NCI-H82 (cell line): ENCODE measurements around the gene RPP14.
"Not testable (repeated sequence)": the region's sequence is repeated elsewhere in the genome, so short reads cannot be mapped to it uniquely, and the experiment has no call there.

ENCODE experiments used
- DNase-seq: peaks from one replicate; lab custom pipeline; 2025; lab: John Stamatoyannopoulos, UW

RPP14 gene

DNA sequence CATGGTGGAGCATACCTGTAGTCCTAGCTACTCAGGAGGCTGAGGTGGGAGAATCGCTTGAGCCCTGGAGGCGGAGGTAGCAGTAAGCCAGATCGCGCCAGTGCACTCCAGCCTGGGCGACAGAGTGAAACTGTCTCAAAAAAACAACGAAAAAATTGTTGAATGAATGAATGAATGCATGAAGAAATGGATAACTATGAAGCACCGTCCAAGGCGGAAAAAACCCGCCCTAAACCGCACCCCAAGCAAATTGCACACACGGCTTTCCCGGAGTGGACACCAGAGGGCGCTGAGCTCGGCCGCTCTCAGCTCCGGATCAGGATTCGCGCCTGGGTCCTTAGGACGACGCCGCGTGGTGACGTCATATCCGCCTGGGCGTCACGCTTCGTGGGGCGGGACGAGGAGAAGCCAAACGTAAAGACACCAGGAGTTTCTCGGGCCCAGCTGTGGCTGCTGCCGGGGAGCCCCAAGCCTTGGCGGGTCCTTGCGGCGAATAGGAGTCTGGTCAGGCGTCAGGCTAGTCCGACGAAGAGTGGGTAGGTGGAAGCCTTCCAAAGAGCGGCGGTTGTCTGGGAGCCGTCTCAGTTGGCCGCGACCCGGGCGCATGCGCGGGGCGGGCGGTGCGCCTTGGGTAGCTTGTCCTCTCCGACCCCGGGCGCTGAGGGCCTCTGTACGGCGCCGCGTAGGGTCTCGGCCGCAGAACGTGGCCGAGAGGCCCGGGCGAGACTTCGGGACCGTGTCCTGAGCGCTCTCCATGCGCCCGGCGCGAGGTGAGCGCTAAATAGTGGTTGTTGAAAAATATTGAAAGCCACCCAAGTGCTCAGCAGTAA is at the start of gene RPP14, which contains the start of gene HTD2:
Gene RPP14, plus strand, starts transcription at position 364 of the 830 bp plus-strand sequence. CDS start 4,085 bp downstream, outside the sequence.
Gene HTD2, plus strand, starts transcription at position 639 of the 830 bp plus-strand sequence. CDS start 11,094 bp downstream, outside the sequence.
- peak; percentile 96 for DNase-seq

DNA sequence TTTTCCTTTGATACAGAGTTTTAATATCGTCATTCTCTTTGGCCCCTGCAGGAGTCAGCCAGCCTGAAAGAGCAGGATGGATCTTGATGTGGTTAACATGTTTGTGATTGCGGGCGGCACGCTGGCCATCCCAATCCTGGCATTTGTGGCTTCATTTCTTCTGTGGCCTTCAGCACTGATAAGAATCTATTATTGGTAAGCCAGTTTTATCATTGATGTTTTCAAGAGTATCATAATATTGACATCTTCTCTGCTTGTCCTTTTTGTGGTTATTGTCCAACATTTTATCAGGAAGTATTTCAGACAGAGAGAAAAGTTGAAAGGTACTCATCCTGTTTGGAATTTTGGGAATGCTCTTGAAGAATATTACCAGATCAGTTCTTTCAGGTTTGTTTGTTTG is 49.5 kb upstream of the RPP14 start:
- DNase-seq = no peak

DNA sequence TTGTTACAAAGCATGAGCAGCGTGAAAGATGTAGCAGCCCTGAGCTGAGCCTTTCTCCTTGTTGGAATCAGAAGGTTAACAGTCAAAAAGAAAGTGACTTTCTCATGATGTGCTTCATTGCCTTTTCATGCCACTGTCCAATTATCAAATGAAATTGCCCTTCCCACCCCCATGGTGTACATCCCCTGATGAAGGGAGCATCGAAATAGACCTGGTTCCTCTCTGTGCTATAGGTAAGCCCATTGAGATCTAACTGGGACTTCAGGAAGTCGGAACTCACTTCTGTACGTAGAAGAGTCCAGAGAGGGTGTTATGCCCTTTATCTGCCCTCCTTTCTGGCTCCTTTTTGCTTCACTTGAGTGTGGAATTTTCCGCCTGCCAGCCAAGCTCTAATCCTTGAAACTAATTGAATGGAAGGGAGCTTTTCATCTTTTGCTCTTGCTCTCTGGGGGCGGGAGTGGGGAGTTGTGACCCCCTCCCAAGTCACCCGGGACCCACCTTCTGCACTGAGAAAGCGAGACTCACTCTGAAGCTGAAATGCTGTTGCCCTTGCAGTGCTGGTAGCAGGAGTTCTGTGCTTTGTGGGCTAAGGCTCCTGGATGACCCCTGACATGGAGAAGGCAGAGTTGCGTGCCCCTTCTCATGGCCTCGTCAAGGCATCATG is 47.5 kb upstream of the RPP14 start:
- DNase-seq = no peak

DNA sequence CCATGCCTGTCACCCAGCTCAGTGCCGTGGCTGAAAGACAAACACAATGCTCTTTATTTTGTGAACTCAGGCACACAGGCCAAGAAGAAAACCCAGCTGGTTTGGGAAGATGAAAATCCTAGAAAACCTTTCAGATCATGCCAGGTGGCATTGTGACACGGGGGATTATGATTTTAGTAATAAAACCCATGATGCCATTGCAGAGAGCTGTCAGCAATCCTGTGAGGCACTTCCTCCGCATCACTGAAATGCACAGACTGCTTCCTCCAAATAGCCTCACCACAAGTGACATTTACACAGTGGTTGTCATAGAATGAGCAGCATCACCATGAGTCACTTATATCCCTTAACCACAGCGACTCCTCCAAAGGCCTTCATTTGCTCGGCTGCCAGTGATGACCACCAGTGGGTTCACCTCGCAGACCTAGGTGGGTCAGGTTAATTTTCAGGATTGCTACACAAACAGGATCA is 45.7 kb upstream of the RPP14 start:
- DNase-seq = no peak

DNA sequence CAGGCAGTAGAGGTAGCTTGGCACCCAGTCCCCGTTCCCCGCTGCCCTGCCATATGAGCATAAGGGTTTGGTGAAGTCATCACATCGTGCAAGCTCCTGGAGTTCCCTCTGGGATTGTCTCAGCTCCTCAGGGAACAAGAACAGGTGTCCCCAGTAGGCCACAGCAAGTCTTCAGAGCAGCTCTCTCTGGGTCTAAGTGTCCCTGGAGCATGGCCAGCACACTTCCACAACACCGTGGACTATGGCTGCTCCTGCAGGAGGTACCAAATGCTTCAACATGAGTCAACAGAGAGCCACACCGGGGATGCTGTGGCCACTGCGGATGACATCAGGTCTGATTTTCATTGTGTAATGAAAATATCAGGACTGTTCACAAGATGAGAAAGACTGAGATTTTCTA is 45.3 kb upstream of the RPP14 start:
- DNase-seq = no peak

DNA sequence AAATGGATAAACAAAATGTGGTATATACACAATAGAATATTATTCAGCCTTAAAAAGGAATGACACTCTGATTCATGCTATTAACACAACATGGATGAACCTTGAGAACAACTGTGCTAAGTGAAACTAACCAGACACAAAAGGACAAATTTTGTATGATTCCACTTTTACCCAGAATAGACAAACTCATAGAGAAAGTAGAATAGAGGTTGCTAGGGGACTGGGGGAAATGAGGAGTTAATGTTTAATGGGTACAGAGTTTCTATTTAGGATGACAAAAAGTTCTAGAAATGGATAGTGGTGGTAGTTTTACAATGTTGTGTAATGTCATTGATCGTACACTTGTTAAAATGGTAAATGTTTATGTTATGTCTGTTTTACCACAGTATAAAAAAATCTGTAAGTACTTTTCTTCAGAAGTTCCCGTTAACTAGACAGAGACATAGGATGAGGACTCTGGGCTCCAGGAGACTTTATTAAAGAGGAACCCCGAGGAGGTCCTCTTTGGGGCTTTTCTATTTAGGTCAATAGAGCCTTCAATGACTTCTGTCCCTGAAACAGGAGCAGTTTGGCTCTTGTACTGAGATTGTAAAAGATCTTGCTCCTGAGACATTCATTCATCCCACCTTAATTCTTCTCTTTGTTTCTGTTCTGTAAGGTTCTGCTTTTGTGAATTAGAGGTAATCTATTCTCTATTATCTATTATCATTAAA is 43.9 kb upstream of the RPP14 start:
- no peak for DNase-seq

DNA sequence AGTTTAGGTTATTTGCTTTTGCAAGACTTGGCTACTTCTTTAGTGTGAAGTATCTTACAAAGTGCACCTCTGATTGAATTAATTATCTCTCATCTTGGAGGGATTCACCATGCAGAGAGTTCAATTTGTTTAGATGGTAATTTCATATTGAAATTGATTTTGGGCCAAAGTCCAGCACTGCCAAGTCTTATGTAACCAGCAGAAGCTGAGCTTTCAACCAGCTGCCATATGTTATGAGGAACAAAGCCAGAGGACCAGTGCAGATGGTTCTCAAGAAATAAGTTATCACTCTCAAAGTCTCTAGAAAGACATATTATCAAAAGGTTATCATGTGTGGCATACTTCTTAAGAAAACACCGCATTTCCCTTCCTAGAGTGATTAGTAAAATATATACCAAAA is 39.5 kb upstream of the RPP14 start:
- no peak for DNase-seq

DNA sequence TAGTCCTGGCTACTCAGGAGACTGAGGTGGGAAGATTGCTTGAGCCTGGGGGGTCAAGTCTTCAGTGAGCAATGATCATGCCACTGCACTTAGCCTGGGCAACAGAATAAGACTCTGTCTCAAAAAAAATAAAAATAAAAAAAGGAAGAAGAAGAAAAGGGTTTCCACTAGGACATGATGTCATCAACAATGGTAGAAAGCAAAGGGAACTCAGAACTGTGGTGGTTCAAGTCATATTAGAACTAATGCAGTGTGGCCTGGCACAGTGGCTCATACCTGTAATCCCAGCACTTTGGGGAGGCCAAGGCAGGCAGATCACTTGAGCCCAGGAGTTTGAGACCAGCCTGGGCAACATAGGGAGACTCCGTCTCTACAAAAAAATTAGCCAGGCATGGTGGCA is 38.5 kb upstream of the RPP14 start:
- DNase-seq = not testable (repeated sequence)

DNA sequence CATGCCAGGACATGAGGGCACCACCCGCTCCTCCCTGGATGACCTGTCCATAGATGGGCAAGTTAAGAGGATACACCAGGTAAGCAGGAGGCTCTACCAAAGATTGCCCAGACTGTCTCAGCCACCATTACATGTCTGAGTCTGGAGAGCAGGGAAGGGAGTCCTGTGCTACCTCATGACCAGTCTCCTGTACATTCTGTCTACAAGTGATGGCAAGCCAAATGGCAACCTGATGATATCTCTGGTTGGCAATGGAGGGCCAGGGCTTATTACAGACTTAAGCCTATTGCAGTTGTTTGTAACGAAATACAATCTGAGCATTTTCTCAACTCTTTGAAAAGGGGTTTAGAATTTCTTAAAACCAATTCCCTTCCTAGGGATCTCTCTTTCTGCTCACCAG is 36.7 kb upstream of the RPP14 start:
- no peak for DNase-seq

DNA sequence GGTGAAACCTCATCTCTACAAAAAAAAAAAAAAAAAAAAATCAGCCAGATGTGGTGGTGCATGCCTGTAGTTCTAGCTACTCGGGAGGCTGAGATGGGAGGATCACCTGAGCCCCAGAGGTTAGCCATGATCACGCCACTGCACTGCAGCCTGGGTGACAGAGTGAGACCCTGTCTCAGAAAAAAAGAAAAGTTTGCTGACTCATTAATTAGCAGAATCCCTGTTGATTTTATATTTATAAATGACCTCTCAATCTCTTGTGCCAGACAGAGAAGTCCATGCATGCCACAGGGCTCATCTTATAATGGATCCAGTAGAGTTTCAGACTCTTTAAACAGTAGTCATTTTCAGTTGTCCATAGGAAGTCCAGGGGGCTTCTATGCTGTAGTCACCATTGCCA is 35.6 kb upstream of the RPP14 start:
- no peak for DNase-seq

DNA sequence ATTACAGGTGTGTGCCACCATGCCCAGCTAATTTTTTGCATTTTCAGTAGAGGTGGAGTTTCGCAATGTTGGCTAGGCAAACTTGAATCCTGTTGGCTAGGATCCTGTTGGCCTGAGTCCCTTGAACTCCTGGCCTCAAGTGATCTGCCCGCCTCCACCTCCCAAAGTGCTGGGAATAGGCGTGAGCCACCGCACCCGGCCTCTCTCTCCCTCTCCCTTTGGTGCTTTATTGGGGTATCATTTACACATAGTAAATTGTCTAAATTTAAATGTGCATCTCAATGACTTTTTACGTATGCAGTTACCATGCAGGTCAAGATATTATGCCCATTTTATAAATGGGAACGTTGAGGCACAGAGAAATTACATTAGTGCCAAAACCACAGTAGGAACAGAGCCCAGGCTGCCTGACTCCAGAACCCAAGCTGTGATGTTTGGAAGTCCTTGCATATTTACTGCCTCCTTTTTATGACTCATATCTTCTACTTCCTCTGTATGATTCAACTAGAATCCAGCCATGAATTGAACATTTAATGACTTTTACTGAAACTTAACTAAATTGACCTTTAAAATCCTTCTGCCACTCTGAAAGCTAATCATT is 34.0 kb upstream of the RPP14 start:
- no peak for DNase-seq

DNA sequence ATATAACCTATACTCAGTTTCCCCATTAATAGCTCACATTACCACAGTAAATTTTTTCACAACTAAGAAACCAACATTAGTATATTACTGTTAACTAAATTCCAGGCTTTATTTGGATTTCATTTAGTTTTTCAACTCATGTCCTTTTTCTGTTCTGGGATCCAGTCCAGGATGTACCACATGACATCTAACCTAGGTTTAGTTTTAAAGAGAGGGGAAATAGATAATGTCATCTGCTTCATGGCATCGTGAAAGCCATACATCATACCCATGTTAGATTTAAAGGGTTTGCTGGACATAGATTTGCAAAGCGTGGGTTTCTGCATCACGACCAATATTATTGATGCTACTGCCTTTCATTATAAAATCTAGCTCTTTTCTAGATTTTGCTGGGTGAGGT is 33.2 kb upstream of the RPP14 start:
- no peak for DNase-seq

DNA sequence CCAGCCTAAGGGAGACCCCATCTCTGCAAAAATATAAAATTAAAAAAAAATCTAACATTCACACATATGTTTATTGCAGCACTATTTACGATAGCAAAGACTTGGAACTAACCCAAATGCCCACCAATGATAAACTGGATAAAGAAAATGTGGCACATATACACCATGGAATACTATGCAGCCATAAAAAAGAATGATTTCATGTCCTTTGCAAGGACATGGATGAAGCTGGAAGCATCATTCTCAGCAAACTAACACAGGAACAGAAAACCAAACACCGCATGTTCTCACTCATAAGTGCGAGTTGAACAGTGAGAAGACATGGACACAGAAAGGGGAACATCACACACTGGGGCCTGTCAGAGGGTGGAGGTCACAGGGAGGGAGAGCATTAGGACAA is 32.7 kb upstream of the RPP14 start:
- DNase-seq = not testable (repeated sequence)

DNA sequence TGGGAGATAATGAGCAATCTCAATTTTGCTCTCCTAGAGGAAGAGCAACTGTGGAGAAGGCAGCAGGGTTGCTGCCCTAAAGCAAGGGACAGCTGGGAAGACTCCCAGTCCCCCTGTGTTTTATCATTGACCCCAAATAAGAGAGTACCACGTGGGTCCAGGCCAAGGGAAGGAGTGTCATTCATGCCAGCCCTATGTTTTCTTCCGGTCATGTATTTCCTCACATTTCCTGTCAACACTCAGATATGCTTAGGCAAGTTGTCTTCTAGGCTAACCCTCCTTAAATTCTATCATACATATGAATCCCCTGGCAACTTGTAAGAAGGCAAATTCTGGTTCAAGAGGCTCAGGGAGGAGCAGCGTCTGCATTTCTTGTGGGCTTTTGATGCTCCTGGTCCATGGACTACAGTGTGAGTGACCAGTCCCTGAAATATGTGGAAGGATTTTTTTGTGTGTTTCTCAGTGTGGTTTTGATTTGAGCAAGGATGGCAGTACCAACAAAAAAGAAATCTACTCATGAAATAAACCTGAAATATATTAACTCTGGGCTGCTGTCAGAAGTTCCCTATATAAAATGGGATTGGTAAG is 31.9 kb upstream of the RPP14 start:
- no peak for DNase-seq

DNA sequence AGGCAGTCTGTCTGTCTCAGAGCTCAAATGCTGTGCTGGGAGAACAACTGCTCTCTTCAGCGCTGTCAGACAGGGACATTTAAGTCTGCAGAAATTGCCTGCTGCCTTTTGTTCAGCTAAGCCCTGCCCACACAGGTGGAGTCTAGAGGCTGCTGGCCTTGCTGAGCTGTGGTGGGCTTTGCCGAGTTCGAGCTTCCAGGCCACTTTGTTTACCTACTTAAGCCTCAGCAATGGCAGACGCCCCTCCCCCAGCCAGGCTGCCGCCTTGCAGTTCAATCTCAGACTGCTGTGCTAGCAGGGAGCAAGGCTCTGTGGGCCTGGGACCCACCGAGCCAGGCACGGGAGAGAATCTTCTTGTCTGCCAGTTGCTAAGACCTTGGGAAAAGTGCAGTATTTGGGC is 25.0 kb upstream of the RPP14 start:
- DNase-seq = peak; percentile 49

DNA sequence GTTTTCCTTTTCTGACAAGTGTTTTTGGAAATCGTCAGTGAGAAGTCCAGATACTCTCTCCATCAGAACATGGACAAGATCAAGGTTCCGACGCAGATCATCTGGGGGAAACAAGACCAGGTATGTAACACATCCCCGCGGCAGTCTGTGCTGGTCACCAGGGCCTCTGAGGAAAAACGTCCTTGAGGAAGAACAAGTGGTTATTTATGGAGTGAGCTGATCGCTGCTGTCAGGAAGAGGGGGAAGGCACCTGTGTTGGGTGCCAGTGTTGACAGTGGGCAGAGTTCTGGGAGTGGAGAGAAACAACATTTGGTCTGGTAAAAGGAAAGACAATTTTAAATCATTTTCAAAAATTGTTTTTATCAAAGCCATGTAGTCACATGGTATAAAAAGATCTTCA is 20.7 kb upstream of the RPP14 start:
- no peak for DNase-seq

DNA sequence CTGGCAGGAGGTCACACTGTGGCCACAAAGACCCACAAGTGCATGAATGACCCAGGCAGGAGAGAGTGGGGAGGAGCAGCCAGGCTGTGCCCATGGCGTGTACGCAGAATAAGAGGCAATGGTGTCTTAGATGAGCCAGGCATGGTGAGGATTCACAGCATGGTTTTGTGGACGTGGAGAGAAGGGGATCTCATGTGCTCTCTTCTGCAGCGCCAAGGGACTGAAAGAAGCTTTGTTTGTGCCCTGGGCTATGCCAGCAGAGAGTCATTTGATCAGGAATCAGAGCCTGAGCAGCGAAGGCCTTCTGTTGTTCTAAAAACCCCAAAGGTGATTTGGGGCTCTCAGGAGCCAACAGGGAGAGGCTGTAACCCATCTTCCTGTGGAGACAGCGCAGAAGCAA is 18.7 kb upstream of the RPP14 start:
- DNase-seq = no peak

DNA sequence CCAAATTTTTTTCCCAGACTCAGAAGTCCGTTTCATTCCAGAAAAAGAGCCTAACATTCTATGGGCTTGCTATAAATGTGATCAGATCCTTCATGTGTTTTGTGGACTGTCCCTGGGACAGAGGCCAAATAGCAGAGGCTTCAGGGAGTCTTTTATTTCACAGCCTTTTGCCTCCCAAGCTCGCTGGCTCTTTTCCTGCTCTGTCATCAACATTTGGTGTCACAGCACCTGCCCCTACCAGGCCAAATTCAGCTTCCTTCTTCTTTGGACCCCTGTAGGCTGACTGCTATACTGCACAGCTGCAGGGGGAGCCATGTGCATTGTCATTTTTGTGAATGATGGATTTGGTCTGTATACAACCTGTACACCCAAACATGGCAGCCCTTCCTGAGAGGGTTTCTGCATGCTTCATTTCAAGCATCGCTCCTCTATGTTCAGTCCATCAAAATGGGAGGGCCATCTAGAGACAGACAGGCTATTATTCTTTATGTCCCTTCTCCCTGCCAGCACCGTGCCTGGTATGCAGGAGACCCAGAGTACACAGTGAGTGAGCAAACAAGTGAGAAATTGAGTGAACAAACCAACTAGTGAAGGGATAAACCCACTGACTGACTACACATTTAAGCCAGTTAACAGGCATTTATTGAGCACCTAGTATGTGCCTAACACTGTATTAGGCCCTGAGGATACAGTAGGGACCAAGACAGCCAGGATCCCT is 17.9 kb upstream of the RPP14 start:
- no peak for DNase-seq

DNA sequence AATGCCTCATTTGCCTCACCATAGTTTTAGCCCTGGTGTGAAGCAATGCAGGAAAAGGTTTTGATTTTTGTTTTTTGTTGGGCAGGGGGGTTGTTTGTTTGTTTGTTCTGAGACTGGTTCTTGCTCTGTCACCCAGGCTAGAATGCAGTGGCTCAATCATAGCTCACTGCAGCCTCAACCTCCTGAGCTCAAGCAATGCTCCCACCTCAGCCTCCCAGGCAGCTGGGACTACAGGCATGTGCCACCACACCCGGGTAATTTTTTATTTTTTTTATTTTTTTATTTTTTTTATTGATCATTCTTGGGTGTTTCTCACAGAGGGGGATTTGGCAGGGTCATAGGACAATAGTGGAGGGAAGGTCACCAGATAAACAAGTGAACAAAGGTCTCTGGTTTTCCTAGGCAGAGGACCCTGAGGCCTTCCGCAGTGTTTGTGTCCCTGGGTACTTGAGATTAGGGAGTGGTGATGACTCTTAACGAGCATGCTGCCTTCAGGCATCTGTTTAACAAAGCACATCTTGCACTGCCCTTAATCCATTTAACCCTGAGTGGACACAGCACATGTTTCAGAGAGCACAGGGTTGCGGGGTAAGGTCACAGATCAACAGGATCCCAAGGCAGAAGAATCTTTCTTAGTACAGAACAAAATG is 17.0 kb upstream of the RPP14 start:
- DNase-seq = not testable (repeated sequence)

DNA sequence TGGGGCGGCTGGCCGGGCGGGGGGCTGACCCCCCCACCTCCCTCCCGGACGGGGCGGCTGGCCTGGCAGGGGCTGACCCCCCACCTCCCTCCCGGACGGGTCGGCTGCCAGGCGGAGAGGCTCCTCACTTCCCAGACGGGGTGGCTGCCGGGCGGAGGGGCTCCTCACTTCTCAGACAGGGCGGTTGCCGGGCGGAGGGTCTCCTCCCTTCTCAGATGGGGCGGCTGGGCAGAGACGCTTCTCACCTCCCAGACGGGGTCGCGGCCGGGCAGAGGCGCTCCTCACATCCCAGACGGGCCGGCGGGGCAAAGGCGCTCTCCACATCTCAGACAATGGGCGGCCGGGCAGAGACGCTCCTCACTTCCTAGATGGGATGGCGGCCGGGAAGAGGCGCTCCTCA is 15.6 kb upstream of the RPP14 start:
- DNase-seq = not testable (repeated sequence)
